ENCODE data around the gene NAALAD2. TPM values are rescaled to one million over a fixed set of nuclear protein-coding genes. Genes with fewer than 3 reads are reported as not detected.

Gene NAALAD2
- polyA plus RNA-seq, 3 donors, result not detected

- Mint-ChIP-seq H3K9me3 (peaks cover 0 to 3% (median 0%) of the 10 kb centered on the region in 7 donors), H3K36me3 (no peaks in the 10 kb centered on the region), H3K4me1 (no peaks in the 10 kb centered on the region), H3K27me3 (ENCODE audit: low read depth in 3 of 3) (peaks cover 0 to 2% (median 0%) of the 10 kb centered on the region in 3 donors), H3K4me3 (no peak overlapping the region), H3K27ac (no peak overlapping the region)
- no peak for DNase-seq
- Histone ChIP-seq H3K27me3 (ENCODE audit: control insufficient read depth in 2 of 2, insufficient read depth in 2 of 2, low read length in 2 of 2) (no peaks in the 10 kb centered on the region), H3K4me1 (ENCODE audit: control insufficient read depth in 1 of 2, insufficient read depth in 2 of 2, low read length in 2 of 2) (no peaks in the 10 kb centered on the region), H3K9me3 (replicated peaks in 1 of 2; ENCODE audit: control insufficient read depth in 1 of 2, insufficient read depth in 1 of 2, low read length in 2 of 2) (no peaks in the 10 kb centered on the region), H3K4me2 (replicated peaks; ENCODE audit: extremely low read depth, low read length, poor library complexity, severe bottlenecking) (no peak overlapping the region), H3K27ac (ENCODE audit: low read depth in 1 of 2, low read length in 2 of 2) (no peak overlapping the region), H3K9ac (ENCODE audit: insufficient read depth, low read length, poor library complexity, severe bottlenecking) (no peak overlapping the region), H3K4me3 (replicated peaks in 1 of 3; ENCODE audit: low read depth in 2 of 3, low read length in 3 of 3) (no peak overlapping the region), H3K79me2 (ENCODE audit: insufficient read depth, low read length) (no peaks in the 10 kb centered on the region), H3K36me3 (replicated peaks in 1 of 2; ENCODE audit: control insufficient read depth in 1 of 2, insufficient read depth in 2 of 2, low read length in 2 of 2) (no peaks in the 10 kb centered on the region), H2AFZ (ENCODE audit: insufficient read depth, low read depth, low read length, poor library complexity, severe bottlenecking) (no peak overlapping the region), H4K20me1 (ENCODE audit: insufficient read depth, low read length) (no peaks in the 10 kb centered on the region)
- WGBS (ENCODE audit: insufficient coverage), result 75% methylated on average over 1 of the region's 2 CpGs
- intact Hi-C loops (cut with micrococcal nuclease), result no loop called here
- no peak for TF ChIP-seq CTCF (IDR thresholded peaks at IDR 0.05)
These were observed 45.5 kb downstream of the NAALAD2 start for GRCh38 chr11:90179923-90180322.

- no peak overlapping the region for H3K4me2 ChIP-seq (replicated peaks; ENCODE audit: extremely low read depth, low read length, poor library complexity, severe bottlenecking)
- no peak overlapping the region for H2AFZ ChIP-seq (ENCODE audit: insufficient read depth, low read depth, low read length, poor library complexity, severe bottlenecking)
- H3K36me3 Mint-ChIP-seq, result no peaks in the 10 kb centered on the region
- H3K27me3 ChIP-seq (ENCODE audit: control insufficient read depth in 2 of 2, insufficient read depth in 2 of 2, low read length in 2 of 2), result no peaks in the 10 kb centered on the region
- peaks cover 0 to 7% of the 10 kb centered on the region in 2 donors for H3K36me3 ChIP-seq (replicated peaks in 1 of 2; ENCODE audit: control insufficient read depth in 1 of 2, insufficient read depth in 2 of 2, low read length in 2 of 2)
- no peaks in the 10 kb centered on the region for H3K4me1 Mint-ChIP-seq
- 100% methylated on average over 2 of the region's 3 CpGs for WGBS (ENCODE audit: insufficient coverage)
- H3K27ac Mint-ChIP-seq, result no peak overlapping the region
- no peaks in the 10 kb centered on the region for H3K4me1 ChIP-seq (ENCODE audit: control insufficient read depth in 1 of 2, insufficient read depth in 2 of 2, low read length in 2 of 2)
- TF ChIP-seq CTCF (IDR thresholded peaks at IDR 0.05), result no peak
- no peak overlapping the region for H3K9ac ChIP-seq (ENCODE audit: insufficient read depth, low read length, poor library complexity, severe bottlenecking)
- H3K9me3 ChIP-seq (replicated peaks in 1 of 2; ENCODE audit: control insufficient read depth in 1 of 2, insufficient read depth in 1 of 2, low read length in 2 of 2), result no peaks in the 10 kb centered on the region
- H3K27ac ChIP-seq (ENCODE audit: low read depth in 1 of 2, low read length in 2 of 2), result no peak overlapping the region
- H4K20me1 ChIP-seq (ENCODE audit: insufficient read depth, low read length), result no peaks in the 10 kb centered on the region
- H3K4me3 ChIP-seq (replicated peaks in 1 of 3; ENCODE audit: low read depth in 2 of 3, low read length in 3 of 3), result no peak overlapping the region
- no peaks in the 10 kb centered on the region for H3K27me3 Mint-ChIP-seq (ENCODE audit: low read depth in 3 of 3)
- no peak for DNase-seq
- no peaks in the 10 kb centered on the region for H3K79me2 ChIP-seq (ENCODE audit: insufficient read depth, low read length)
- peaks cover 0 to 2% (median 0%) of the 10 kb centered on the region in 7 donors for H3K9me3 Mint-ChIP-seq
- H3K4me3 Mint-ChIP-seq, result no peak overlapping the region
- intact Hi-C loops (cut with micrococcal nuclease), result no loop called here
These were observed 53.4 kb downstream of the NAALAD2 start for GRCh38 chr11:90187839-90188238.
